ENCODE results near the gene SMIM36.
"Not testable (repeated sequence)": the region's sequence is repeated elsewhere in the genome, so short reads cannot be mapped to it uniquely, and the experiment has no call there.

Gene SMIM36

GRCh38 chr17:55430541-55431288 is 80.5 kb downstream of the SMIM36 start:
- DNase-seq (ENCODE audit: low read depth) = no peak
- no peak overlapping the region for H3K4me3 ChIP-seq (ENCODE audit: low read depth, low read length)
- TF ChIP-seq CTCF (IDR thresholded peaks at IDR 0.05; ENCODE audit: low read depth, low read length, missing control alignments) = no peak
- in situ Hi-C loops (cut with HindIII; ENCODE audit: low sequenced_read_pairs) = no loop called here

DNA sequence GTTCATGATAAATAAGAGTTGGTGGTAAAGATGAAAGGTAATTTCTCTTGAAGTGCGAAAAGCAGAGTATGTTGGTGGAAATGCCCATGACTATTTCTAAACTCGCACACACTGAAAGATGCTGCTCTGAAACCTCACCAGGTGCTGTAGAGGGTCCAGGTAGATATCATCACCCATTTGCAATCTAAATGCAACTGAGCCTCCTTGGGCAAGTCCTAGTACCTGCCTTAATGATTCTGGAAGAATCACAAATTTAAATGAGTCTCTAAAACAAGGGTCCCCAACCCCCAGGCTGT is 83.7 kb downstream of the SMIM36 start:
- no peak overlapping the region for H3K4me3 ChIP-seq (ENCODE audit: low read depth, low read length)
- no peak for DNase-seq (ENCODE audit: low read depth)
- TF ChIP-seq CTCF (IDR thresholded peaks at IDR 0.05; ENCODE audit: low read depth, low read length, missing control alignments) = no peak
- in situ Hi-C loops (cut with HindIII; ENCODE audit: low sequenced_read_pairs) = no loop called here

DNA sequence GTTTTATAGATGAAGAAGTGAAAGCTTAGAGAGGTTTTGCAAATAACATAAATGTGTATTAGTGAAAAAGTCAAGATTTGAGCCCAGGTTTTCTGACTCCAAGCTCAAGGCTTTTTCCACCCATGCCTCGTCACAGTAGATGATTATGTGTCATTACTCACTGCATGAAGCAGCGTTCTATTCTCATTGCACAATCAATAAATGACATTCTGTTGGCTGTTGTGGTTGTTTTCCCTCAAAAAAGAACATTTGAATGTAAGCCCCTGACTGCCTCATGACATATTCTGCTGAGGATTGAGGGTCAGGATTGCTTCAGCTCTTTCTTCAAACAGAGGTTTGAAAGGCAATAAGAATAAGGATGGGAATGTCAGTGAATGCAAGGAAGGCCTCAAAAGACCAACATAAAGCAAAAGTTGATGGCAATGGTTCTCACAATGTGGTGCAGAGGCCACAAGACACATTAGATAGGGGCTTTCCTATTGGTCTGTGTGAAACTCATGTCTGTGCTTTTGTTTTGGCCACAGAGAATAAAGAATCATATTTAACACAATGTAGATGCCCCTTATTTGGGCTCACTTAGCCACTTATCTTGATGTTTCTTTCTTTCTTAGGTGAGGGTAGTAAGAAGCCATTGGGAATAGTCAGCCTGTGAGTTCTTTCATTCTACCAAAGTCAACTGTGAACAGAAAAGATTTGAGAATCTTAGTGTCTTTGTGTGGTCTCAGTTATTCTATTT is 84.2 kb downstream of the SMIM36 start:
- no peak overlapping the region for H3K4me3 ChIP-seq (ENCODE audit: low read depth, low read length)
- TF ChIP-seq CTCF (IDR thresholded peaks at IDR 0.05; ENCODE audit: low read depth, low read length, missing control alignments) = no peak
- no peak for DNase-seq (ENCODE audit: low read depth)
- in situ Hi-C loops (cut with HindIII; ENCODE audit: low sequenced_read_pairs) = no loop called here

DNA sequence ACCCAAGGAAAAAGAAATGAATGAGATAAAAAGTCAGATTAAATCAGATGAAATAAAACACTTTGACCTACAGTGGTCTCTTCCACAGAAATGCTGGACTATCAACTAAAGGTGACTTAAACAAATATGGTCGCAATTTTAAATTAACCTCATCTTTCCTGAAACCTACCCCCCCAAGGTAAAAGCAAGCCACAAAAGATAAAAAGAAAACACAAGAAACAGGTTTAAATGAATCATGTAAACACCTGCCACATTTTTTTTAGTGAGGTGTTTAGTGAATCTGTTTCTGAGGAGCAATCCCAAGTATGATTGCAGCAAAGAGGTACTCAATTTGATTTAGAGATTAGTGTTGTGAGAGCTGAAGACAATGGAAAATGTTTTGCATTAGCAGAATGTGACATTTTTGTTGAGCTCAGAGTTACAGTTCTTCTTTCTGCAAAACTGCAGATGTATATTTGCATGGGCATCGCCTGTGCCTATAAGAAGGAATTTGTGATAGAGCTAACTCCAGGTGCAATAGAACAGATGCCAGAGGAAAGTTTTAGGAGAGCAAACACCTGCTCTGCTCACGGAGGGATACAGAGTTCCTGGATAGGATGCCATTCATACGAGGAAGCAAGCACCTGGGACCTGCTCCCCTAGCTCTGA is 86.2 kb downstream of the SMIM36 start:
- TF ChIP-seq CTCF (IDR thresholded peaks at IDR 0.05; ENCODE audit: low read depth, low read length, missing control alignments) = no peak
- in situ Hi-C loops (cut with HindIII; ENCODE audit: low sequenced_read_pairs) = no loop called here

GRCh38 chr17:55423535-55423934 is 87.7 kb downstream of the SMIM36 start:
- no peak overlapping the region for H3K4me3 ChIP-seq (ENCODE audit: low read depth, low read length)
- DNase-seq (ENCODE audit: low read depth) = no peak
- no peak for TF ChIP-seq CTCF (IDR thresholded peaks at IDR 0.05; ENCODE audit: low read depth, low read length, missing control alignments)
- in situ Hi-C loops (cut with HindIII; ENCODE audit: low sequenced_read_pairs) = no loop called here

More for the DNA sequence above, 86.2 kb downstream of the SMIM36 start:
- no peak for DNase-seq (ENCODE audit: low read depth)
- no peak overlapping the region for H3K4me3 ChIP-seq (ENCODE audit: low read depth, low read length)

DNA sequence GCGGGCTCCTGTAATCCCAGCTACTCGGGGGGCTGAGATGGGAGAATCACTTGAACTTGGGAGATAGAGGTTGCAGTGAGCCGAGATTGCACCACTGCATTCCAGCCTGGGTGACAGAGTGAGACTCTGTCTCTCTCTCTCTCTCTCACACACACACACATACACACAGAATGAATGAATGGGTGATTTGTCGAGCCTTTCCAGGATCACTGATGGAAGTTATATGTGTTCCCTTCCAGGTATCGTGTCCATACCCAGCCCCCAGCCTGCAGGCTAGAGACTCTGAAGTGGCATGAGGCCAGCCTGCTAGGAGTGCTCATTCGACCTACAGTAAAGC is 88.5 kb downstream of the SMIM36 start:
- DNase-seq (ENCODE audit: low read depth); in situ Hi-C loops (cut with HindIII; ENCODE audit: low sequenced_read_pairs); H3K4me3 ChIP-seq (ENCODE audit: low read depth, low read length): not testable (repeated sequence)
